Lung (tissue), 12 donors: ENCODE results near the gene CDKAL1. TPM values are rescaled to one million over a fixed set of nuclear protein-coding genes. Genes with fewer than 3 reads are reported as not detected.

Source experiments
- ATAC-seq: fragments of 200-7000 bp; cut with Tn5 transposase; one replicate; pipeline ENCODE4 v1.9.1; 2020; ENCODE audit warnings: moderate number of reproducible peaks; ENCODE audit not compliant: insufficient read depth, low FRiP score
- DNase-seq, 3 donors: peaks; one replicate each; pipeline ENCODE4 v3.0.0-alpha.2; 2013 to 2017
- H3K27ac ChIP-seq, 2 donors: one replicate each; pipeline ENCODE4 v1.5.1; 2013; ENCODE audit warnings: mild to moderate bottlenecking in 2 of 2, moderate library complexity in 2 of 2, control low read depth in 1 of 2, inconsistent platforms in 1 of 2, low read depth in 1 of 2, low read length in 1 of 2
- H3K27me3 ChIP-seq, 3 donors: one replicate each; pipeline ENCODE4 v1.5.1; 2013; ENCODE audit warnings: low read length in 2 of 3; ENCODE audit not compliant: control insufficient read depth in 3 of 3, insufficient read depth in 3 of 3
- H3K36me3 ChIP-seq, 4 donors: one replicate each; pipeline ENCODE4 v1.5.1; 2013; ENCODE audit warnings: low read length in 4 of 4, mild to moderate bottlenecking in 1 of 4, moderate library complexity in 1 of 4; ENCODE audit not compliant: control insufficient read depth in 4 of 4, insufficient read depth in 4 of 4
- H3K4me1 ChIP-seq, 5 donors: one replicate each; pipeline ENCODE4 v1.5.1; 2013; ENCODE audit warnings: low read length in 5 of 5, mild to moderate bottlenecking in 2 of 5, moderate library complexity in 1 of 5; ENCODE audit not compliant: control insufficient read depth in 5 of 5, insufficient read depth in 5 of 5
- H3K4me3 ChIP-seq: one replicate; pipeline ENCODE4 v1.5.1; 2013; ENCODE audit warnings: mild to moderate bottlenecking, control low read depth, moderate library complexity
- H3K9ac ChIP-seq, 2 donors: one replicate each; pipeline ENCODE4 v1.5.1; 2013; ENCODE audit warnings: low read length in 2 of 2, control low read depth in 1 of 2; ENCODE audit not compliant: insufficient read depth in 1 of 2
- H3K9me3 ChIP-seq, 4 donors: one replicate each; pipeline ENCODE4 v1.5.1; 2013; ENCODE audit warnings: low read length in 3 of 4, mild to moderate bottlenecking in 1 of 4, moderate library complexity in 1 of 4; ENCODE audit not compliant: control insufficient read depth in 4 of 4, insufficient read depth in 3 of 4
- WGBS, 2 donors: extraction: QIAGEN DNeasy Blood & Tissue Kit; methylation state at CpG; one replicate each; pipeline ENCODE4 v1.1.7; 2013; 5-methylcytosine and 5-hydroxymethylcytosine counted together
- polyA plus RNA-seq, 2 donors: library from polyadenylated mRNA; stranded (reverse); fragments of 200-250 nt; gene quantifications; one replicate each; pipeline ENCODE4 v1.2.1, GENCODE V29; 2013
- total RNA-seq, 2 donors: library from RNA; depleted of rRNA in 1 of 2; stranded (reverse); fragments of >200 nt in 1 of 2; gene quantifications; one replicate each; pipeline ENCODE4 v1.2.1, GENCODE V29; 2014 to 2021
- TF ChIP-seq, protein P1 (sequence below): IDR thresholded peaks from 2 replicates; pipeline ENCODE4 v1.5.1; 2012; ENCODE audit warnings: mild to moderate bottlenecking; ENCODE audit errors: control extremely low read depth, extremely low read depth
- donor health status: control.
- donor health status: control.
- donor health status: Bipolar disorder and iron deficiency.
- donor health status: healthy.
- donor health status: DM: yes; HTN: yes; CAD: no.

The CDKAL1 gene
- total and polyA plus RNA-seq, 4 donors: 4.0 to 39.0 (median 10.0) TPM

DNA sequence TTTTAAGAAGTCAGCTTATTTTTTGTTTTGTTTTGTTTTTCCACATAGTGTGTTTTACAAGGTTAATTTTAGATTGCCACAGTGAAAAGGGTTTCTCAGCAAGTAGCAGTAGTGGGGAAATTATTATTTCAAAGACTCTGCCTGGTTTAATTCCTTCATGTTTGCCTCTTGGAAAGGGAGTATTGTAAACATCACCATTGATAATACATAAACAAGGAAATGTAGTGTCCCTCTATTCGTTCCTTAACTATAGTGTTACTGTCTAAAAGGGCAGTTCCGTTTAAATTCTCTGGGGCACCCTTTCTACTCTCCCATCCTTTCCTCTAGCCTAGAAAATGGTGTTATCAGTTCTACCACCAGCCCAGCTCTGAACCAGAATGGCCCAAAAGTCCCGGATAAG, 668.3 kb downstream of the CDKAL1 start:
- TF ChIP-seq, protein P1, sequence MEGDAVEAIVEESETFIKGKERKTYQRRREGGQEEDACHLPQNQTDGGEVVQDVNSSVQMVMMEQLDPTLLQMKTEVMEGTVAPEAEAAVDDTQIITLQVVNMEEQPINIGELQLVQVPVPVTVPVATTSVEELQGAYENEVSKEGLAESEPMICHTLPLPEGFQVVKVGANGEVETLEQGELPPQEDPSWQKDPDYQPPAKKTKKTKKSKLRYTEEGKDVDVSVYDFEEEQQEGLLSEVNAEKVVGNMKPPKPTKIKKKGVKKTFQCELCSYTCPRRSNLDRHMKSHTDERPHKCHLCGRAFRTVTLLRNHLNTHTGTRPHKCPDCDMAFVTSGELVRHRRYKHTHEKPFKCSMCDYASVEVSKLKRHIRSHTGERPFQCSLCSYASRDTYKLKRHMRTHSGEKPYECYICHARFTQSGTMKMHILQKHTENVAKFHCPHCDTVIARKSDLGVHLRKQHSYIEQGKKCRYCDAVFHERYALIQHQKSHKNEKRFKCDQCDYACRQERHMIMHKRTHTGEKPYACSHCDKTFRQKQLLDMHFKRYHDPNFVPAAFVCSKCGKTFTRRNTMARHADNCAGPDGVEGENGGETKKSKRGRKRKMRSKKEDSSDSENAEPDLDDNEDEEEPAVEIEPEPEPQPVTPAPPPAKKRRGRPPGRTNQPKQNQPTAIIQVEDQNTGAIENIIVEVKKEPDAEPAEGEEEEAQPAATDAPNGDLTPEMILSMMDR: no peak
- no peak overlapping the region for H3K27ac ChIP-seq
- no peaks in the 10 kb centered on the region for H3K9me3 ChIP-seq

DNA sequence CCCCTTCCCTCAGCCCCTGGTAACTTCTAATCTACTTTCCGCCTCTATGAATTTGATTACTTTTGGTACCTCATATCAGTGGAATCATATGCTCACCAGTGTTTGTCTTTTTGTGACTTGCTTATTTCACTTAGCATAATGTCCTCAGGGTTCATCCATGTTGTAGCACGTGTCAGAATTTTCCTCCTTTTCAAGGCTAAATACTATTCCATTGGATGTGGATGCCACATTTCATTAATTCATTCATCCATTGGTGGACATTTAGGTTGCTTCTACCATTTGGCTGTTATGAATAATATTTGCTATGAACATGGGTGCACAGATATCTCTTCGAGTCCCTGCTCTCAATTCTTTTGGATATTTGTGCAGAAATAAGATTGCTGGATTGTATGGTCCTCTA, 670.7 kb downstream of the CDKAL1 start:
- Histone ChIP-seq H3K36me3 (peaks cover 0 to 3% (median under 1%) of the 10 kb centered on the region in 4 donors), H3K9me3 (no peaks in the 10 kb centered on the region), H3K27ac (no peak overlapping the region), H3K27me3 (no peaks in the 10 kb centered on the region), H3K9ac (no peak overlapping the region), H3K4me3 (no peak overlapping the region), H3K4me1 (peaks cover 2 to 21% (median 9%) of the 10 kb centered on the region in 5 donors)
- TF ChIP-seq, protein P1: no peak
- 49 to 82% methylated on average over 3 of the region's 3 CpGs for WGBS, 2 donors
- no peak for ATAC-seq
- DNase-seq: no peak

More for the DNA sequence above, 668.3 kb downstream of the CDKAL1 start:
- Histone ChIP-seq H3K36me3 (peaks cover 0 to 3% (median under 1%) of the 10 kb centered on the region in 4 donors), H3K9ac (no peak overlapping the region), H3K4me3 (no peak overlapping the region), H3K4me1 (peaks cover 7 to 30% (median 11%) of the 10 kb centered on the region in 5 donors), H3K27me3 (no peaks in the 10 kb centered on the region)
- DNase-seq (peak in 2 of 3 donors; percentile 50 to 57), ATAC-seq (no peak)
- WGBS, 2 donors: 72 to 80% methylated on average over 3 of the region's 3 CpGs

- 70 to 82% methylated on average over 9 of the region's 9 CpGs for WGBS, 2 donors
- peaks cover 0 to 3% (median 1%) of the 10 kb centered on the region in 4 donors for H3K36me3 ChIP-seq
- H3K27me3 ChIP-seq: no peaks in the 10 kb centered on the region
- H3K4me1 ChIP-seq: no peaks in the 10 kb centered on the region
- TF ChIP-seq, protein P1: no peak
- peak in 1 of 3 donors; percentile 34 for DNase-seq
- peaks cover 0 to 5% (median under 1%) of the 10 kb centered on the region in 4 donors for H3K9me3 ChIP-seq
- no peak for ATAC-seq
- no peak overlapping the region for H3K4me3 ChIP-seq
- H3K9ac ChIP-seq: no peak overlapping the region
- no peak overlapping the region for H3K27ac ChIP-seq
These were observed 674.0 kb downstream of the CDKAL1 start for GRCh38 chr6:21208081-21208795.
